IPS-15b (cell line): ENCODE measurements around the gene INPP5D.

Source experiments
- H3K27me3 ChIP-seq: one replicate; pipeline ENCODE4 v1.6.1; 2013; ENCODE audit warnings: low read length; ENCODE audit not compliant: control insufficient read depth, insufficient read depth
- H3K36me3 ChIP-seq: one replicate; pipeline ENCODE4 v1.6.1; 2013; ENCODE audit warnings: low read length; ENCODE audit not compliant: control insufficient read depth, insufficient read depth
- H3K4me1 ChIP-seq: one replicate; pipeline ENCODE4 v1.6.1; 2013; ENCODE audit warnings: mild to moderate bottlenecking, low read length; ENCODE audit not compliant: control insufficient read depth, insufficient read depth
- H3K4me3 ChIP-seq: one replicate; pipeline ENCODE4 v1.5.1; 2013; ENCODE audit warnings: low read depth, low read length
- H3K9ac ChIP-seq: one replicate; pipeline ENCODE4 v1.6.1; 2013; ENCODE audit warnings: low read depth, mild to moderate bottlenecking, low read length
- H3K9me3 ChIP-seq: one replicate; pipeline ENCODE4 v1.6.1; 2013; ENCODE audit warnings: mild to moderate bottlenecking, low read length; ENCODE audit not compliant: control insufficient read depth, insufficient read depth

INPP5D gene

GRCh38 chr2:233201258-233202013 is 141.3 kb downstream of the INPP5D start:
- no peaks in the 10 kb centered on the region for H3K9me3 ChIP-seq
- no peak overlapping the region for H3K4me3 ChIP-seq
- no peaks in the 10 kb centered on the region for H3K27me3 ChIP-seq
- no peaks in the 10 kb centered on the region for H3K36me3 ChIP-seq
- H3K4me1 ChIP-seq: no peaks in the 10 kb centered on the region
- H3K9ac ChIP-seq: no peak overlapping the region

GRCh38 chr2:233202531-233202944 is 142.4 kb downstream of the INPP5D start:
- Histone ChIP-seq H3K4me3 (no peak overlapping the region), H3K9ac (no peak overlapping the region), H3K36me3 (no peaks in the 10 kb centered on the region), H3K27me3 (no peaks in the 10 kb centered on the region), H3K4me1 (no peaks in the 10 kb centered on the region), H3K9me3 (no peaks in the 10 kb centered on the region)

GRCh38 chr2:233203060-233203459 is 142.9 kb downstream of the INPP5D start:
- no peaks in the 10 kb centered on the region for H3K36me3 ChIP-seq
- H3K27me3 ChIP-seq: no peaks in the 10 kb centered on the region
- no peaks in the 10 kb centered on the region for H3K9me3 ChIP-seq
- H3K9ac ChIP-seq: no peak overlapping the region
- H3K4me3 ChIP-seq: no peak overlapping the region
- no peaks in the 10 kb centered on the region for H3K4me1 ChIP-seq

GRCh38 chr2:233204286-233204936 is 144.3 kb downstream of the INPP5D start:
- Histone ChIP-seq H3K4me1 (peaks cover 9% of the 10 kb centered on the region), H3K9ac (no peak overlapping the region), H3K36me3 (no peaks in the 10 kb centered on the region)

GRCh38 chr2:233208382-233209116 is 148.4 kb downstream of the INPP5D start:
- Histone ChIP-seq H3K36me3 (no peaks in the 10 kb centered on the region), H3K9me3 (no peaks in the 10 kb centered on the region), H3K27me3 (no peaks in the 10 kb centered on the region), H3K4me3 (no peak overlapping the region), H3K4me1 (peaks cover 16% of the 10 kb centered on the region), H3K9ac (no peak overlapping the region)

More at GRCh38 chr2:233204286-233204936, 144.3 kb downstream of the INPP5D start:
- Histone ChIP-seq H3K9me3 (no peaks in the 10 kb centered on the region), H3K27me3 (no peaks in the 10 kb centered on the region), H3K4me3 (no peak overlapping the region)

- Histone ChIP-seq H3K4me3 (no peak overlapping the region), H3K4me1 (peaks cover 16% of the 10 kb centered on the region), H3K9me3 (no peaks in the 10 kb centered on the region), H3K9ac (no peak overlapping the region), H3K27me3 (no peaks in the 10 kb centered on the region), H3K36me3 (no peaks in the 10 kb centered on the region)
Measured at GRCh38 chr2:233209117-233209532, 149.0 kb downstream of the INPP5D start.

- Histone ChIP-seq H3K27me3 (no peaks in the 10 kb centered on the region), H3K4me3 (no peak overlapping the region), H3K9ac (no peak overlapping the region), H3K9me3 (no peaks in the 10 kb centered on the region), H3K36me3 (no peaks in the 10 kb centered on the region), H3K4me1 (peaks cover 16% of the 10 kb centered on the region)
Measured at GRCh38 chr2:233209533-233210171, 149.5 kb downstream of the INPP5D start.

GRCh38 chr2:233210281-233210680 is 150.1 kb downstream of the INPP5D start:
- peaks cover 16% of the 10 kb centered on the region for H3K4me1 ChIP-seq
- no peaks in the 10 kb centered on the region for H3K27me3 ChIP-seq
- H3K36me3 ChIP-seq: no peaks in the 10 kb centered on the region
- H3K4me3 ChIP-seq: no peak overlapping the region
- no peak overlapping the region for H3K9ac ChIP-seq
- H3K9me3 ChIP-seq: no peaks in the 10 kb centered on the region

GRCh38 chr2:233210843-233211547 is 150.9 kb downstream of the INPP5D start:
- Histone ChIP-seq H3K4me3 (no peak overlapping the region), H3K27me3 (no peaks in the 10 kb centered on the region), H3K9ac (no peak overlapping the region)

GRCh38 chr2:233211548-233211895 is 151.4 kb downstream of the INPP5D start:
- Histone ChIP-seq H3K9me3 (no peaks in the 10 kb centered on the region), H3K36me3 (no peaks in the 10 kb centered on the region), H3K4me3 (no peak overlapping the region), H3K9ac (no peak overlapping the region), H3K4me1 (peaks cover 16% of the 10 kb centered on the region), H3K27me3 (no peaks in the 10 kb centered on the region)

More at GRCh38 chr2:233210843-233211547, 150.9 kb downstream of the INPP5D start:
- Histone ChIP-seq H3K36me3 (no peaks in the 10 kb centered on the region), H3K4me1 (peaks cover 16% of the 10 kb centered on the region), H3K9me3 (no peaks in the 10 kb centered on the region)

GRCh38 chr2:233213011-233213410 is 152.9 kb downstream of the INPP5D start:
- Histone ChIP-seq H3K9ac (no peak overlapping the region), H3K36me3 (no peaks in the 10 kb centered on the region), H3K4me3 (no peak overlapping the region), H3K4me1 (peaks cover 16% of the 10 kb centered on the region), H3K27me3 (no peaks in the 10 kb centered on the region), H3K9me3 (no peaks in the 10 kb centered on the region)
